B cell (primary cell): ENCODE results near the gene SLCO2B1. TPM values are rescaled to one million over a fixed set of nuclear protein-coding genes. Genes with fewer than 3 reads are reported as not detected.

Experiments
- ATAC-seq: fragments of 200-7000 bp; cut with Tn5 transposase; one replicate; pipeline ENCODE4 v1.10.0; 2021; ENCODE audit warnings: low read depth, mild to moderate bottlenecking, moderate number of reproducible peaks, moderate library complexity
- CTCF ChIA-PET: fragments of 350-600 bp; sonication (Branson Sonifier 250); formaldehyde crosslinking; loops from one replicate; lab custom pipeline; 2021; ENCODE audit warnings: antibody characterized with exemption, inconsistent platforms; lab: Charles Lee
- POLR2A ChIA-PET: fragments of 350-600 bp; sonication (Branson Sonifier 250); formaldehyde crosslinking; loops from one replicate; lab custom pipeline; 2021; ENCODE audit warnings: antibody characterized with exemption; lab: Charles Lee
- DNase-seq: peaks from one replicate; pipeline ENCODE4 v3.0.0; 2013
- H2AFZ ChIP-seq: 2 replicates; pipeline ENCODE4 v1.6.1; 2012; ENCODE audit warnings: mild to moderate bottlenecking, low read depth, low read length; ENCODE audit not compliant: insufficient read depth, poor library complexity, severe bottlenecking
- H3K27ac ChIP-seq, 2 donors: 1 replicate in 1 of 2; 2 replicates in 1 of 2; pipeline ENCODE4 v1.5.1; 2012 to 2013; ENCODE audit warnings: low read length in 2 of 2, mild to moderate bottlenecking in 2 of 2, moderate library complexity in 1 of 2
- H3K27me3 ChIP-seq, 4 experiments: fragments of 200-600 bp in 1 of 4; sonication (generic) in 1 of 4; replicated peaks in 1 of 4; 1 replicate in 2 of 4; 2 replicates in 2 of 4; pipeline versions ENCODE4 v1.6.1 to v1.7.0; 2013 to 2016; ENCODE audit warnings: low read length in 3 of 4, mild to moderate bottlenecking in 2 of 4, mixed read lengths in 1 of 4, moderate library complexity in 1 of 4; ENCODE audit not compliant: insufficient read depth in 4 of 4, control insufficient read depth in 3 of 4; ENCODE audit errors: control extremely low read depth in 1 of 4
- H3K36me3 ChIP-seq, 2 experiments: replicated peaks in 1 of 2; 1 replicate in 1 of 2; 2 replicates in 1 of 2; pipeline versions ENCODE4 v1.6.1 to v1.7.1; 2013; ENCODE audit warnings: low read length in 1 of 2; ENCODE audit not compliant: insufficient read depth in 2 of 2, control insufficient read depth in 1 of 2; ENCODE audit errors: control extremely low read depth in 1 of 2, extremely low read depth in 1 of 2
- H3K4me1 ChIP-seq, 2 donors: fragments of 200-600 bp in 1 of 2; sonication (generic) in 1 of 2; 1 replicate in 1 of 2; 2 replicates in 1 of 2; pipeline versions ENCODE4 v1.5.1 to v1.6.1; 2013 to 2017; ENCODE audit warnings: low read length in 2 of 2; ENCODE audit not compliant: control insufficient read depth in 2 of 2, insufficient read depth in 2 of 2
- H3K4me2 ChIP-seq: replicated peaks from 2 replicates; pipeline ENCODE3; 2012; ENCODE audit warnings: mild to moderate bottlenecking, low read depth, low read length; ENCODE audit not compliant: poor library complexity, severe bottlenecking
- H3K4me3 ChIP-seq, 5 experiments: fragments of 200-600 bp in 1 of 5; sonication (generic) in 1 of 5; 1 replicate in 3 of 5; 2 replicates in 2 of 5; pipeline versions ENCODE4 v1.5.1 to v1.7.0; 2011 to 2016; ENCODE audit warnings: low read length in 4 of 5, mild to moderate bottlenecking in 4 of 5, low read depth in 2 of 5, control low read depth in 1 of 5, moderate library complexity in 1 of 5; ENCODE audit not compliant: insufficient read depth in 1 of 5; ENCODE audit errors: control extremely low read depth in 1 of 5, extremely low read depth in 1 of 5
- H3K79me2 ChIP-seq: fragments of 200-600 bp; sonication (generic); one replicate; pipeline ENCODE4 v1.6.0; 2016; ENCODE audit warnings: low read length; ENCODE audit not compliant: control insufficient read depth, insufficient read depth
- H3K9ac ChIP-seq: fragments of 200-600 bp; sonication (generic); 2 replicates; pipeline ENCODE4 v1.6.1; 2017; ENCODE audit warnings: mild to moderate bottlenecking, low read length, moderate library complexity
- H3K9me3 ChIP-seq, 3 donors: one replicate each; pipeline versions ENCODE4 v1.6.1 to v1.7.1; 2013; ENCODE audit warnings: low read length in 2 of 3; ENCODE audit not compliant: control insufficient read depth in 2 of 3, insufficient read depth in 1 of 3; ENCODE audit errors: control extremely low read depth in 1 of 3
- H4K20me1 ChIP-seq: 2 replicates; pipeline ENCODE4 v1.6.0; 2012; ENCODE audit warnings: mild to moderate bottlenecking, low read length; ENCODE audit not compliant: insufficient read depth, control insufficient read depth, poor library complexity, severe bottlenecking
- H3K27ac Mint-ChIP-seq: one replicate; pipeline ENCODE4 v1.8.0; 2021; ENCODE audit warnings: mixed read lengths
- H3K27me3 Mint-ChIP-seq: one replicate; pipeline ENCODE4 v1.8.0; 2021; ENCODE audit warnings: mixed read lengths
- H3K4me1 Mint-ChIP-seq: one replicate; pipeline ENCODE4 v1.8.0; 2021; ENCODE audit warnings: mixed read lengths
- H3K4me3 Mint-ChIP-seq: one replicate; pipeline ENCODE4 v1.8.0; 2021; ENCODE audit warnings: mixed read lengths
- H3K9me3 Mint-ChIP-seq: one replicate; pipeline ENCODE4 v1.8.0; 2022; ENCODE audit warnings: mixed read lengths; ENCODE audit not compliant: insufficient read depth
- EZH2 ChIP-seq: IDR thresholded peaks from 2 replicates; pipeline ENCODE4 v1.6.1; 2012; ENCODE audit warnings: borderline replicate concordance, low read depth, mild to moderate bottlenecking, moderate library complexity, low read length; ENCODE audit not compliant: insufficient read depth, poor library complexity, severe bottlenecking
- WGBS: methylation state at CpG from one replicate; pipeline ENCODE4 v1.1.5; 2013; ENCODE audit warnings: missing lambda C conversion rate; ENCODE audit not compliant: insufficient coverage; 5-methylcytosine and 5-hydroxymethylcytosine counted together
- intact Hi-C: fragments of 100-400 bp; cut with micrococcal nuclease; formaldehyde crosslinking; loops from one replicate; pipeline ENCODE4 v1.10.0; 2022
- polyA plus RNA-seq: library from polyadenylated mRNA; depleted of rRNA; stranded (reverse); fragments of >200 nt; gene quantifications from 2 replicates; pipeline ENCODE4 v1.2.3, GENCODE V29; 2012
- total RNA-seq, 2 donors: library from RNA; stranded (reverse); fragments of 120-200 nt in 1 of 2; gene quantifications; 1 replicate in 1 of 2; 2 replicates in 1 of 2; pipeline versions ENCODE4 v1.2.3 to v1.2.4, GENCODE V29; 2013 to 2022
- TF ChIP-seq, protein P1 (sequence below): fragments of 200-600 bp; IDR thresholded peaks from one replicate; pipeline ENCODE4 v1.8.0; 2022; ENCODE audit warnings: antibody characterized with exemption, mild to moderate bottlenecking

Gene SLCO2B1
- total and polyA plus RNA-seq, 2 donors (not counting 1 experiment from before 2014, with no cell fraction given): 1.2 TPM; not detected in 1

DNA sequence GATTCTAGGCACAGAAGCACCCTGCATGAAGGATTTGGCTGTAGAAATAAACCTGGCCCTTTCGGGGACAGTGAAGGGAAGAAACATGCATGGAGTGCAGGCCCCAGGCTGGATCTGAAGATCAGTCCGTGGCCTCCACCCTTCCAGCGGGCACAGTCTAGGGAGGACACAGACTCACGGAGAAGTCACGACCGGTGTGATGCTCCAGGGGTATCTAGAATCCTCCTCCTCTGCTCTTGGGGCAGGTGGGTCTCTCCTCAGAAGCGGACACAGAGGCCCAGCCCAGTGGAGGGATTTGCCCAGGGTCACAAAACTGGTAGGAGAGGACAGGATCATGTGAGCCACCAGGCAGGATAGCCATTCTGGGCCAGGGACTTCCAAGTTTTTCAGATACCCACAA is 22.4 kb downstream of the SLCO2B1 start:
- H3K27ac Mint-ChIP-seq: no peak overlapping the region
- Histone ChIP-seq H3K4me1 (peaks cover 5% of the 10 kb centered on the region in 2 donors), H3K27ac (no peak overlapping the region), H4K20me1 (no peaks in the 10 kb centered on the region), H3K79me2 (no peaks in the 10 kb centered on the region), H3K36me3 (no peaks in the 10 kb centered on the region), H3K4me2 (no peak overlapping the region), H3K9ac (no peak overlapping the region), H3K9me3 (no peaks in the 10 kb centered on the region), H3K4me3 (no peak overlapping the region), H2AFZ (no peak overlapping the region), H3K27me3 (peaks cover 0 to 2% (median 0%) of the 10 kb centered on the region in 4 experiments)
- H3K27me3 Mint-ChIP-seq: peaks cover 4% of the 10 kb centered on the region
- TF ChIP-seq, protein P1, sequence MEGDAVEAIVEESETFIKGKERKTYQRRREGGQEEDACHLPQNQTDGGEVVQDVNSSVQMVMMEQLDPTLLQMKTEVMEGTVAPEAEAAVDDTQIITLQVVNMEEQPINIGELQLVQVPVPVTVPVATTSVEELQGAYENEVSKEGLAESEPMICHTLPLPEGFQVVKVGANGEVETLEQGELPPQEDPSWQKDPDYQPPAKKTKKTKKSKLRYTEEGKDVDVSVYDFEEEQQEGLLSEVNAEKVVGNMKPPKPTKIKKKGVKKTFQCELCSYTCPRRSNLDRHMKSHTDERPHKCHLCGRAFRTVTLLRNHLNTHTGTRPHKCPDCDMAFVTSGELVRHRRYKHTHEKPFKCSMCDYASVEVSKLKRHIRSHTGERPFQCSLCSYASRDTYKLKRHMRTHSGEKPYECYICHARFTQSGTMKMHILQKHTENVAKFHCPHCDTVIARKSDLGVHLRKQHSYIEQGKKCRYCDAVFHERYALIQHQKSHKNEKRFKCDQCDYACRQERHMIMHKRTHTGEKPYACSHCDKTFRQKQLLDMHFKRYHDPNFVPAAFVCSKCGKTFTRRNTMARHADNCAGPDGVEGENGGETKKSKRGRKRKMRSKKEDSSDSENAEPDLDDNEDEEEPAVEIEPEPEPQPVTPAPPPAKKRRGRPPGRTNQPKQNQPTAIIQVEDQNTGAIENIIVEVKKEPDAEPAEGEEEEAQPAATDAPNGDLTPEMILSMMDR: no peak
- no peak for TF ChIP-seq EZH2
- ATAC-seq: no peak
- POLR2A ChIA-PET: no interaction called here
- CTCF ChIA-PET: no interaction called here
- no peaks in the 10 kb centered on the region for H3K9me3 Mint-ChIP-seq
- WGBS: 97% methylated on average over 7 of the region's 7 CpGs
- peaks cover 12% of the 10 kb centered on the region for H3K4me1 Mint-ChIP-seq
- DNase-seq: no peak
- H3K4me3 Mint-ChIP-seq: no peak overlapping the region
- intact Hi-C loops: no loop called here

GRCh38 chr11:75174781-75175370 is 24.0 kb downstream of the SLCO2B1 start:
- intact Hi-C loops: no loop called here
- Histone ChIP-seq H3K9me3 (no peaks in the 10 kb centered on the region), H4K20me1 (no peaks in the 10 kb centered on the region), H3K4me1 (peaks cover 5% of the 10 kb centered on the region in 2 donors), H3K9ac (peak overlapping the region; percentile 13), H3K4me3 (no peak overlapping the region), H3K27ac (no peak overlapping the region), H3K79me2 (no peaks in the 10 kb centered on the region), H3K4me2 (no peak overlapping the region), H3K27me3 (peaks cover 0 to 2% (median 0%) of the 10 kb centered on the region in 4 experiments), H3K36me3 (no peaks in the 10 kb centered on the region), H2AFZ (peak overlapping the region; percentile 34)
- TF ChIP-seq EZH2: no peak
- TF ChIP-seq, protein P1: no peak
- Mint-ChIP-seq H3K4me3 (no peak overlapping the region), H3K27me3 (peaks cover 4% of the 10 kb centered on the region), H3K27ac (peak overlapping the region; percentile 3), H3K4me1 (peaks cover 12% of the 10 kb centered on the region), H3K9me3 (no peaks in the 10 kb centered on the region)
- DNase-seq (peak; percentile 25), ATAC-seq (no peak)
- POLR2A ChIA-PET: no interaction called here
- WGBS: 13% methylated on average over 6 of the region's 7 CpGs
- CTCF ChIA-PET: interaction anchor here (1.1 kb wide), 1 partner anchor 35 kb away, joined by 4 read pairs; no protein-coding TSS in a partner anchor
